Naive thymus-derived CD4-positive, alpha-beta T cell (primary cell): ENCODE measurements around the gene ZCCHC17. TPM values are rescaled to one million over a fixed set of nuclear protein-coding genes. Genes with fewer than 3 reads are reported as not detected.

Experiments used
- ATAC-seq: fragments of 150-1000 bp; cut with Tn5 transposase; 2 replicates; pipeline ENCODE4 v1.10.0; 2021; ENCODE audit warnings: mild to moderate bottlenecking, moderate library complexity
- CTCF ChIA-PET: fragments of 350-600 bp; sonication (Branson Sonifier 250); formaldehyde crosslinking; loops from one replicate; lab custom pipeline; 2021; ENCODE audit warnings: antibody characterized with exemption; lab: Charles Lee
- POLR2A ChIA-PET: fragments of 350-600 bp; sonication (Branson Sonifier 250); formaldehyde crosslinking; loops from one replicate; lab custom pipeline; 2021; ENCODE audit warnings: antibody characterized with exemption, inconsistent platforms; lab: Charles Lee
- DNase-seq, 9 donors: peaks; one replicate each; pipeline versions ENCODE4 v3.0.0 to v3.0.0-alpha.2; 2020 to 2022; ENCODE audit warnings: mixed read lengths in 1 of 9
- H3K27ac ChIP-seq: one replicate; pipeline ENCODE4 v1.7.0; 2013; ENCODE audit warnings: mild to moderate bottlenecking, low read depth, low read length, moderate library complexity
- H3K27me3 ChIP-seq, 2 donors: one replicate each; pipeline ENCODE4 v1.7.0; 2013; ENCODE audit warnings: low read length in 2 of 2, mild to moderate bottlenecking in 2 of 2, moderate library complexity in 2 of 2; ENCODE audit not compliant: control insufficient read depth in 2 of 2, insufficient read depth in 2 of 2
- H3K36me3 ChIP-seq, 3 experiments: 1 replicate in 2 of 3; 2 replicates in 1 of 3; pipeline ENCODE4 v1.7.0; 2013; ENCODE audit warnings: low read length in 3 of 3, mild to moderate bottlenecking in 3 of 3, moderate library complexity in 1 of 3; ENCODE audit not compliant: insufficient read depth in 3 of 3, control insufficient read depth in 2 of 3
- H3K4me1 ChIP-seq, 2 donors: one replicate each; pipeline ENCODE4 v1.7.0; 2013; ENCODE audit warnings: low read length in 2 of 2, mild to moderate bottlenecking in 2 of 2, moderate library complexity in 1 of 2; ENCODE audit not compliant: control insufficient read depth in 2 of 2, insufficient read depth in 2 of 2
- H3K4me3 ChIP-seq: 2 replicates; pipeline ENCODE4 v1.7.0; 2013; ENCODE audit warnings: mild to moderate bottlenecking, low read length
- H3K9me3 ChIP-seq, 3 experiments: 1 replicate in 2 of 3; 2 replicates in 1 of 3; pipeline ENCODE4 v1.7.0; 2013; ENCODE audit warnings: low read length in 3 of 3; ENCODE audit not compliant: control insufficient read depth in 2 of 3
- H3K27ac Mint-ChIP-seq, 9 donors: one replicate each; pipeline ENCODE4 v1.8.0; 2020 to 2022; ENCODE audit warnings: mixed read lengths in 9 of 9, mild to moderate bottlenecking in 8 of 9, moderate library complexity in 5 of 9, inconsistent platforms in 2 of 9
- H3K27me3 Mint-ChIP-seq, 5 donors: one replicate each; pipeline ENCODE4 v1.8.0; 2021 to 2022; ENCODE audit warnings: mixed read lengths in 5 of 5, mild to moderate bottlenecking in 1 of 5
- H3K36me3 Mint-ChIP-seq, 5 donors: one replicate each; pipeline ENCODE4 v1.8.0; 2020 to 2022; ENCODE audit warnings: mixed read lengths in 5 of 5, mild to moderate bottlenecking in 3 of 5, inconsistent platforms in 1 of 5
- H3K4me1 Mint-ChIP-seq, 7 donors: one replicate each; pipeline ENCODE4 v1.8.0; 2020 to 2022; ENCODE audit warnings: mixed read lengths in 7 of 7, mild to moderate bottlenecking in 3 of 7, inconsistent platforms in 1 of 7
- H3K4me3 Mint-ChIP-seq, 10 donors: one replicate each; pipeline ENCODE4 v1.8.0; 2020 to 2022; ENCODE audit warnings: mild to moderate bottlenecking in 10 of 10, mixed read lengths in 10 of 10, moderate library complexity in 6 of 10, inconsistent platforms in 2 of 10
- H3K9me3 Mint-ChIP-seq, 11 donors: one replicate each; pipeline ENCODE4 v1.8.0; 2020 to 2022; ENCODE audit warnings: mixed read lengths in 11 of 11, mild to moderate bottlenecking in 4 of 11, inconsistent platforms in 1 of 11, moderate library complexity in 1 of 11
- intact Hi-C, 2 donors: fragments of 100-400 bp; cut with micrococcal nuclease; formaldehyde crosslinking; loops; one replicate each; pipeline ENCODE4 v1.15.1; 2023
- polyA plus RNA-seq, 2 donors: library from polyadenylated mRNA; unstranded; fragments of 300-500 nt; fragmentation: Illumina TruSeq; gene quantifications; one replicate each; pipeline ENCODE4 v1.2.3, GENCODE V29; 2021
- total RNA-seq, 6 experiments: library from RNA in 5 of 6; stranded (reverse) in 5 of 6; gene quantifications; 1 replicate in 5 of 6; 2 replicates in 1 of 6; pipeline ENCODE4 v1.2.3 and lab custom pipeline; 2021 to 2026

Gene ZCCHC17, protein sequence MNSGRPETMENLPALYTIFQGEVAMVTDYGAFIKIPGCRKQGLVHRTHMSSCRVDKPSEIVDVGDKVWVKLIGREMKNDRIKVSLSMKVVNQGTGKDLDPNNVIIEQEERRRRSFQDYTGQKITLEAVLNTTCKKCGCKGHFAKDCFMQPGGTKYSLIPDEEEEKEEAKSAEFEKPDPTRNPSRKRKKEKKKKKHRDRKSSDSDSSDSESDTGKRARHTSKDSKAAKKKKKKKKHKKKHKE
- total RNA-seq (10 to 100 TPM; 10.3 to 23.8 (median 20.1) TPM), polyA plus RNA-seq (10 to 100 TPM; 43.1 to 43.4 TPM), total RNA-seq (lab: John Stamatoyannopoulos, UW) (14.1 reads per million, percentile 43 among the genes with 10 or more reads in this experiment)

- peaks cover 18 to 24% of the 10 kb centered on the region in 2 donors for H3K4me1 ChIP-seq
- no peaks in the 10 kb centered on the region for H3K27me3 Mint-ChIP-seq
- peaks cover 4 to 26% (median 11%) of the 10 kb centered on the region in 3 experiments for H3K36me3 ChIP-seq
- no peaks in the 10 kb centered on the region for H3K9me3 Mint-ChIP-seq
- ChIA-PET POLR2A (interaction anchor here (0.6 to 1.6 kb wide), 4 partner anchors 9 to 578 kb away, joined by 3 to 4 read pairs (median 4); partner anchors contain the start of gene PEF1), CTCF (interaction anchor here (0.6 kb wide), 1 partner anchor 176 kb away, joined by 4 read pairs; no protein-coding TSS in a partner anchor)
- H3K27me3 ChIP-seq: no peaks in the 10 kb centered on the region
- H3K4me1 Mint-ChIP-seq: peaks cover 12 to 41% (median 27%) of the 10 kb centered on the region in 7 donors
- H3K4me3 Mint-ChIP-seq: no peak within 1 kb of the TSS
- intact Hi-C loops: loop anchor here (1.0 to 2.0 kb wide), 6 partner anchors 141 to 1520 kb away; partner anchors contain the start of genes PEF1 (in 1 of the 2), PUM1 (in 1 of the 2), RBBP4 (in 1 of the 2) and S100PBP (in 1 of the 2)
- H3K27ac Mint-ChIP-seq: peak within 1 kb of the TSS in 1 of 9 donors; percentile 84
- DNase-seq (peak; percentile 73 to 99 (median 98)), ATAC-seq (peak; percentile 97)
- H3K36me3 Mint-ChIP-seq: peaks cover 0 to 27% (median 17%) of the 10 kb centered on the region in 5 donors
- H3K27ac ChIP-seq: peak within 1 kb of the TSS; percentile 92
- H3K4me3 ChIP-seq: peak within 1 kb of the TSS; percentile 89
- H3K9me3 ChIP-seq: no peaks in the 10 kb centered on the region
Observed at GRCh38 chr1:31296486-31297276, at the start of gene ZCCHC17, which contains the start of gene SNRNP40. Gene ZCCHC17 (plus strand): TSS chr1:31297032. CDS start chr1:31310099, 13,067 bp downstream. Gene SNRNP40 (minus strand): TSS chr1:31296788. CDS start chr1:31296751, 37 bp downstream.

GRCh38 chr1:31248276-31248675, 48.6 kb upstream of the ZCCHC17 start:
- no peak overlapping the region for H3K4me3 Mint-ChIP-seq
- CTCF ChIA-PET: no interaction called here

DNA sequence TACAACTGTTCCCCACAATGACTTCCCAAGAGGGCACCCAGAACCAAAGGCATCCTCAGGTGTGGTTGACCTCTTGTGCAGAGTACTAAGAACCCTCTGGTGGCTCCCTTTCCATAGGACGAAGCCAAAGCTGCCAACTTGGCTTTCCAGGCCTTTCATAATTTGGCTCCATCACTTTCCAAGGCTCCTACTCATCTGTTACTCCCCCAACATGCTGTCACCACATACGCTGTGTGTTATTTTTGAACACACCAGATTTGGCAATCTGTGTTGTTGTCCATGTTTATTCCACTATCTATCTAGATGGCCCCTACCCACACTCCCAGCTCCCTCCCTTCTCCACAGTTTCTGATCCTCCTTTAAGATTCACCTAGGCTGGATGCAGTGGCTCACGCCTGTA, 47.0 kb upstream of the ZCCHC17 start:
- Histone ChIP-seq H3K4me3 (no peak overlapping the region), H3K36me3 (no peaks in the 10 kb centered on the region), H3K4me1 (no peaks in the 10 kb centered on the region), H3K9me3 (no peaks in the 10 kb centered on the region), H3K27me3 (no peaks in the 10 kb centered on the region), H3K27ac (no peak overlapping the region)
- H3K9me3 Mint-ChIP-seq: no peaks in the 10 kb centered on the region
- DNase-seq (no peak), ATAC-seq (no peak)
- no peaks in the 10 kb centered on the region for H3K27me3 Mint-ChIP-seq
- CTCF ChIA-PET: no interaction called here
- no peaks in the 10 kb centered on the region for H3K4me1 Mint-ChIP-seq
- H3K36me3 Mint-ChIP-seq: peaks cover 0 to 3% (median 0%) of the 10 kb centered on the region in 5 donors
- POLR2A ChIA-PET: no interaction called here
- H3K27ac Mint-ChIP-seq: no peak overlapping the region
- intact Hi-C loops: no loop called here
- H3K4me3 Mint-ChIP-seq: no peak overlapping the region

More at GRCh38 chr1:31248276-31248675, 48.6 kb upstream of the ZCCHC17 start:
- Histone ChIP-seq H3K9me3 (no peaks in the 10 kb centered on the region), H3K4me1 (no peaks in the 10 kb centered on the region), H3K27ac (no peak overlapping the region), H3K27me3 (no peaks in the 10 kb centered on the region), H3K4me3 (no peak overlapping the region), H3K36me3 (no peaks in the 10 kb centered on the region)
- H3K27ac Mint-ChIP-seq: no peak overlapping the region
- DNase-seq (no peak), ATAC-seq (no peak)
- POLR2A ChIA-PET: no interaction called here
- no peaks in the 10 kb centered on the region for H3K4me1 Mint-ChIP-seq
- H3K27me3 Mint-ChIP-seq: peaks cover 0 to 7% (median 0%) of the 10 kb centered on the region in 5 donors
- intact Hi-C loops: no loop called here
- H3K9me3 Mint-ChIP-seq: no peaks in the 10 kb centered on the region
- peaks cover 0 to 3% (median 0%) of the 10 kb centered on the region in 5 donors for H3K36me3 Mint-ChIP-seq

DNA sequence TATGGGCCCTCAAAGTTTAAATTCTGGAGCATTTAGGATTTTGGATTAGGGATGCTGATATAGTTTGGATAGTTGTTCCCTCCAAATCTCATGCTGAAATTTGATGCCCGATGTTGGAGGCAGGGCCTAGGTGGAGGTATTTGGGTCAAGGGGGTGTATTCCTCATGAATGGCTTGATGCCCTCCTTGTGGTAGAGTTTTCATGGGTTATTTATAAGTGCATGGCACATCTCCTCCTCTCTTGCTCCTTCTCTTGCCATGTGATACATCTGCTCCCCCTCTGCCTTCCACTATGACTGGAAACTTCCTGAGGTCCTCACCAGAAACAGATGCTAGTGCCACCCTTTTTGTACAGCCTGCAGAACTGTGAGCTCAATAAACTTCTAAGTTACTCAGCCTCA, 39.6 kb upstream of the ZCCHC17 start:
- H3K27ac ChIP-seq: no peak overlapping the region
- no peaks in the 10 kb centered on the region for H3K9me3 ChIP-seq
- Mint-ChIP-seq H3K27ac (no peak overlapping the region), H3K27me3 (no peaks in the 10 kb centered on the region), H3K9me3 (no peaks in the 10 kb centered on the region), H3K36me3 (peaks cover 7 to 37% (median 24%) of the 10 kb centered on the region in 5 donors), H3K4me1 (no peaks in the 10 kb centered on the region), H3K4me3 (no peak overlapping the region)
- DNase-seq (no peak), ATAC-seq (no peak)
- no peaks in the 10 kb centered on the region for H3K27me3 ChIP-seq
- H3K4me1 ChIP-seq: no peaks in the 10 kb centered on the region
- intact Hi-C loops: no loop called here
- ChIA-PET POLR2A (no interaction called here), CTCF (no interaction called here)
- H3K36me3 ChIP-seq: peaks cover 13 to 47% (median 13%) of the 10 kb centered on the region in 3 experiments
- H3K4me3 ChIP-seq: no peak overlapping the region

- H3K27me3 ChIP-seq: no peaks in the 10 kb centered on the region
- no peak overlapping the region for H3K4me3 Mint-ChIP-seq
- H3K4me1 ChIP-seq: no peaks in the 10 kb centered on the region
- no peaks in the 10 kb centered on the region for H3K9me3 ChIP-seq
- intact Hi-C loops: no loop called here
- H3K36me3 ChIP-seq: peaks cover 13 to 52% (median 15%) of the 10 kb centered on the region in 3 experiments
- ChIA-PET CTCF (no interaction called here), POLR2A (no interaction called here)
- H3K4me1 Mint-ChIP-seq: no peaks in the 10 kb centered on the region
- ATAC-seq (no peak), DNase-seq (no peak)
- peak overlapping the region in 1 of 9 donors; percentile 21 for H3K27ac Mint-ChIP-seq
- no peak overlapping the region for H3K4me3 ChIP-seq
- H3K27ac ChIP-seq: no peak overlapping the region
- no peaks in the 10 kb centered on the region for H3K9me3 Mint-ChIP-seq
- peaks cover 7 to 41% (median 24%) of the 10 kb centered on the region in 5 donors for H3K36me3 Mint-ChIP-seq
- H3K27me3 Mint-ChIP-seq: no peaks in the 10 kb centered on the region
Observed at GRCh38 chr1:31258581-31258980, 38.3 kb upstream of the ZCCHC17 start.

DNA sequence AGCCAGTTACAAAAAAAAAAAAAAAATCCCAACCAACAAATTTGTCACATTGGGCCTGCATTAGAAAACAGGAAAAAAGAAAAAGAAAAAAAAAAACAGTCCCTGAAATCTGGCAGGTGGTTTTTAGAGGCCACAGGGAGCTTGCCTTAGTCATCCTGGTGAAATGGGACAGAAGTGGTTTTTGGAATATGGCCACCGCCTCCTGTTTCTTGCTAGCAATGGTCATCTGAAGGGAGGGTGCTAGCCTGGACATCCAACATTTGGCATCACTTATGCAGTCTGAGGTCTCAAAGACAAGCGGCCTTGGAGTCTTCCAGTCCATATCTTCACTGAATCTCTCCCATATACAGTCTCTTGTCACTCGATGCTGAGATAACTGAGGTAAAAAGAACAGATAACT, 37.1 kb upstream of the ZCCHC17 start:
- intact Hi-C loops: no loop called here
- Mint-ChIP-seq H3K9me3 (no peaks in the 10 kb centered on the region), H3K4me3 (no peak overlapping the region), H3K27me3 (no peaks in the 10 kb centered on the region), H3K36me3 (peaks cover 7 to 43% (median 27%) of the 10 kb centered on the region in 5 donors), H3K4me1 (no peaks in the 10 kb centered on the region), H3K27ac (peak overlapping the region in 1 of 9 donors; percentile 59)
- H3K36me3 ChIP-seq: peaks cover 13 to 63% (median 22%) of the 10 kb centered on the region in 3 experiments
- POLR2A ChIA-PET: interaction anchor here (0.9 kb wide), 1 partner anchor 32 kb away, joined by 3 read pairs; no protein-coding TSS in a partner anchor
- no peak overlapping the region for H3K27ac ChIP-seq
- no peaks in the 10 kb centered on the region for H3K9me3 ChIP-seq
- no peak for DNase-seq
- no peak for ATAC-seq
- H3K4me3 ChIP-seq: no peak overlapping the region
- H3K27me3 ChIP-seq: no peaks in the 10 kb centered on the region
- CTCF ChIA-PET: no interaction called here
- H3K4me1 ChIP-seq: no peaks in the 10 kb centered on the region
